GM12878 (cell line): ENCODE data around the gene PLIN3.
"Not testable (repeated sequence)": the region's sequence is repeated elsewhere in the genome, so short reads cannot be mapped to it uniquely, and the experiment has no call there.

Source experiments
- BCL11A ChIP-seq: IDR thresholded peaks from 2 replicates; pipeline ENCODE4 v1.6.1; 2011; ENCODE audit warnings: low read depth, low read length
- HCFC1 ChIP-seq: fragments of 150-350 bp; IDR thresholded peaks from 2 replicates; pipeline ENCODE4 v1.6.1; 2014; ENCODE audit warnings: low read length
- SIN3A ChIP-seq: IDR thresholded peaks from 2 replicates; pipeline ENCODE4 v1.6.1; 2012; ENCODE audit warnings: low read depth, low read length, improper control_type of control experiment
- TARDBP ChIP-seq: IDR thresholded peaks from 2 replicates; pipeline ENCODE4 v1.6.1; 2016; ENCODE audit warnings: borderline replicate concordance
- TF ChIP-seq, protein P1 (sequence below), 3 experiments: IDR thresholded peaks in 2 of 3; conservative IDR thresholded peaks in 1 of 3; 2 replicates each; pipeline ENCODE4 v1.5.1; 2011; ENCODE audit warnings: low read depth in 3 of 3, low read length in 3 of 3, mild to moderate bottlenecking in 3 of 3, control low read depth in 2 of 3, moderate library complexity in 2 of 3, inconsistent platforms in 1 of 3, mixed read lengths in 1 of 3; ENCODE audit not compliant: control insufficient read depth in 2 of 3, insufficient read depth in 1 of 3; ENCODE audit errors: extremely low read depth in 1 of 3
- TF ChIP-seq, protein P2 (sequence below): fragments of 450-650 bp; IDR thresholded peaks from 2 replicates; pipeline ENCODE4 v1.6.1; 2016; ENCODE audit warnings: mild to moderate bottlenecking
- TF ChIP-seq, protein P3 (sequence below): fragments of 450-650 bp; IDR thresholded peaks from 2 replicates; pipeline ENCODE4 v1.6.1; 2017; ENCODE audit warnings: antibody characterized with exemption, mild to moderate bottlenecking, moderate library complexity
- TF ChIP-seq, protein P4 (sequence below): fragments of 450-650 bp; IDR thresholded peaks from 2 replicates; pipeline ENCODE4 v1.6.1; 2016; ENCODE audit warnings: mild to moderate bottlenecking, moderate library complexity, borderline replicate concordance
- TF ChIP-seq, protein P5 (sequence below): IDR thresholded peaks from 2 replicates; pipeline ENCODE4 v1.6.1; 2012; ENCODE audit warnings: low read depth, low read length, improper control_type of control experiment

DNA sequence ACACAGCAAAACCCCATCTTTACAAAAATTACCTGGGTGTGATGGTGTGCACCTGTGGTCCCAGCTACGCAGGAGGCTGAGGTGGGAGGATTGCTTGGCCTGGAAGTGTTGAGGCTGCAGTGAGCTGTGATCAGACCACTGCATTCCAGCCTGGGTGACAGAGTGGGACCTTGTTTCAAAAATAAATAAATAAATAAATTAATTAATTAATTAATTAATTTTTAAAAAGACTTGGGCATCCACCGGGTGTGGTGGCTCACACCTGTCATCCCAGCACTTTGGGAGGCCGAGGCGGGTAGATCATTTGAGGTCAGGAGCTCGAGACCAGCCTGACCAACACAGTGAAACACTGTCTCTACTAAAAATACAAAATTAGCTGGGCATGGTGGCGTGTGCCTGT, 62.3 kb downstream of the PLIN3 start:
- TF ChIP-seq HCFC1, BCL11A, SIN3A, TARDBP: not testable (repeated sequence)
- TF ChIP-seq, protein P1, sequence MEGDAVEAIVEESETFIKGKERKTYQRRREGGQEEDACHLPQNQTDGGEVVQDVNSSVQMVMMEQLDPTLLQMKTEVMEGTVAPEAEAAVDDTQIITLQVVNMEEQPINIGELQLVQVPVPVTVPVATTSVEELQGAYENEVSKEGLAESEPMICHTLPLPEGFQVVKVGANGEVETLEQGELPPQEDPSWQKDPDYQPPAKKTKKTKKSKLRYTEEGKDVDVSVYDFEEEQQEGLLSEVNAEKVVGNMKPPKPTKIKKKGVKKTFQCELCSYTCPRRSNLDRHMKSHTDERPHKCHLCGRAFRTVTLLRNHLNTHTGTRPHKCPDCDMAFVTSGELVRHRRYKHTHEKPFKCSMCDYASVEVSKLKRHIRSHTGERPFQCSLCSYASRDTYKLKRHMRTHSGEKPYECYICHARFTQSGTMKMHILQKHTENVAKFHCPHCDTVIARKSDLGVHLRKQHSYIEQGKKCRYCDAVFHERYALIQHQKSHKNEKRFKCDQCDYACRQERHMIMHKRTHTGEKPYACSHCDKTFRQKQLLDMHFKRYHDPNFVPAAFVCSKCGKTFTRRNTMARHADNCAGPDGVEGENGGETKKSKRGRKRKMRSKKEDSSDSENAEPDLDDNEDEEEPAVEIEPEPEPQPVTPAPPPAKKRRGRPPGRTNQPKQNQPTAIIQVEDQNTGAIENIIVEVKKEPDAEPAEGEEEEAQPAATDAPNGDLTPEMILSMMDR (IDR thresholded peaks at IDR 0.05 in 2 of 3, conservative IDR thresholded peaks at IDR 0.05 in 1 of 3; ENCODE audit: control insufficient read depth in 2 of 3, extremely low read depth in 1 of 3, insufficient read depth in 1 of 3, low read depth in 3 of 3, low read length in 3 of 3), result not testable (repeated sequence)
- TF ChIP-seq, protein P2, sequence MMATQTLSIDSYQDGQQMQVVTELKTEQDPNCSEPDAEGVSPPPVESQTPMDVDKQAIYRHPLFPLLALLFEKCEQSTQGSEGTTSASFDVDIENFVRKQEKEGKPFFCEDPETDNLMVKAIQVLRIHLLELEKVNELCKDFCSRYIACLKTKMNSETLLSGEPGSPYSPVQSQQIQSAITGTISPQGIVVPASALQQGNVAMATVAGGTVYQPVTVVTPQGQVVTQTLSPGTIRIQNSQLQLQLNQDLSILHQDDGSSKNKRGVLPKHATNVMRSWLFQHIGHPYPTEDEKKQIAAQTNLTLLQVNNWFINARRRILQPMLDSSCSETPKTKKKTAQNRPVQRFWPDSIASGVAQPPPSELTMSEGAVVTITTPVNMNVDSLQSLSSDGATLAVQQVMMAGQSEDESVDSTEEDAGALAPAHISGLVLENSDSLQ, result not testable (repeated sequence)
- TF ChIP-seq, protein P3, sequence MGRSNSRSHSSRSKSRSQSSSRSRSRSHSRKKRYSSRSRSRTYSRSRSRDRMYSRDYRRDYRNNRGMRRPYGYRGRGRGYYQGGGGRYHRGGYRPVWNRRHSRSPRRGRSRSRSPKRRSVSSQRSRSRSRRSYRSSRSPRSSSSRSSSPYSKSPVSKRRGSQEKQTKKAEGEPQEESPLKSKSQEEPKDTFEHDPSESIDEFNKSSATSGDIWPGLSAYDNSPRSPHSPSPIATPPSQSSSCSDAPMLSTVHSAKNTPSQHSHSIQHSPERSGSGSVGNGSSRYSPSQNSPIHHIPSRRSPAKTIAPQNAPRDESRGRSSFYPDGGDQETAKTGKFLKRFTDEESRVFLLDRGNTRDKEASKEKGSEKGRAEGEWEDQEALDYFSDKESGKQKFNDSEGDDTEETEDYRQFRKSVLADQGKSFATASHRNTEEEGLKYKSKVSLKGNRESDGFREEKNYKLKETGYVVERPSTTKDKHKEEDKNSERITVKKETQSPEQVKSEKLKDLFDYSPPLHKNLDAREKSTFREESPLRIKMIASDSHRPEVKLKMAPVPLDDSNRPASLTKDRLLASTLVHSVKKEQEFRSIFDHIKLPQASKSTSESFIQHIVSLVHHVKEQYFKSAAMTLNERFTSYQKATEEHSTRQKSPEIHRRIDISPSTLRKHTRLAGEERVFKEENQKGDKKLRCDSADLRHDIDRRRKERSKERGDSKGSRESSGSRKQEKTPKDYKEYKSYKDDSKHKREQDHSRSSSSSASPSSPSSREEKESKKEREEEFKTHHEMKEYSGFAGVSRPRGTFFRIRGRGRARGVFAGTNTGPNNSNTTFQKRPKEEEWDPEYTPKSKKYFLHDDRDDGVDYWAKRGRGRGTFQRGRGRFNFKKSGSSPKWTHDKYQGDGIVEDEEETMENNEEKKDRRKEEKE, result not testable (repeated sequence)
- TF ChIP-seq, protein P4, sequence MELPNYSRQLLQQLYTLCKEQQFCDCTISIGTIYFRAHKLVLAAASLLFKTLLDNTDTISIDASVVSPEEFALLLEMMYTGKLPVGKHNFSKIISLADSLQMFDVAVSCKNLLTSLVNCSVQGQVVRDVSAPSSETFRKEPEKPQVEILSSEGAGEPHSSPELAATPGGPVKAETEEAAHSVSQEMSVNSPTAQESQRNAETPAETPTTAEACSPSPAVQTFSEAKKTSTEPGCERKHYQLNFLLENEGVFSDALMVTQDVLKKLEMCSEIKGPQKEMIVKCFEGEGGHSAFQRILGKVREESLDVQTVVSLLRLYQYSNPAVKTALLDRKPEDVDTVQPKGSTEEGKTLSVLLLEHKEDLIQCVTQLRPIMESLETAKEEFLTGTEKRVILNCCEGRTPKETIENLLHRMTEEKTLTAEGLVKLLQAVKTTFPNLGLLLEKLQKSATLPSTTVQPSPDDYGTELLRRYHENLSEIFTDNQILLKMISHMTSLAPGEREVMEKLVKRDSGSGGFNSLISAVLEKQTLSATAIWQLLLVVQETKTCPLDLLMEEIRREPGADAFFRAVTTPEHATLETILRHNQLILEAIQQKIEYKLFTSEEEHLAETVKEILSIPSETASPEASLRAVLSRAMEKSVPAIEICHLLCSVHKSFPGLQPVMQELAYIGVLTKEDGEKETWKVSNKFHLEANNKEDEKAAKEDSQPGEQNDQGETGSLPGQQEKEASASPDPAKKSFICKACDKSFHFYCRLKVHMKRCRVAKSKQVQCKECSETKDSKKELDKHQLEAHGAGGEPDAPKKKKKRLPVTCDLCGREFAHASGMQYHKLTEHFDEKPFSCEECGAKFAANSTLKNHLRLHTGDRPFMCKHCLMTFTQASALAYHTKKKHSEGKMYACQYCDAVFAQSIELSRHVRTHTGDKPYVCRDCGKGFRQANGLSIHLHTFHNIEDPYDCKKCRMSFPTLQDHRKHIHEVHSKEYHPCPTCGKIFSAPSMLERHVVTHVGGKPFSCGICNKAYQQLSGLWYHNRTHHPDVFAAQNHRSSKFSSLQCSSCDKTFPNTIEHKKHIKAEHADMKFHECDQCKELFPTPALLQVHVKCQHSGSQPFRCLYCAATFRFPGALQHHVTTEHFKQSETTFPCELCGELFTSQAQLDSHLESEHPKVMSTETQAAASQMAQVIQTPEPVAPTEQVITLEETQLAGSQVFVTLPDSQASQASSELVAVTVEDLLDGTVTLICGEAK, result not testable (repeated sequence)
- TF ChIP-seq, protein P5, sequence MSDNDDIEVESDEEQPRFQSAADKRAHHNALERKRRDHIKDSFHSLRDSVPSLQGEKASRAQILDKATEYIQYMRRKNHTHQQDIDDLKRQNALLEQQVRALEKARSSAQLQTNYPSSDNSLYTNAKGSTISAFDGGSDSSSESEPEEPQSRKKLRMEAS, result not testable (repeated sequence)
